Umbilical cord (tissue), 2 donors: ENCODE results near the gene CNTLN. TPM values are rescaled to one million over a fixed set of nuclear protein-coding genes. Genes with fewer than 3 reads are reported as not detected.
"Not testable (repeated sequence)": the region's sequence is repeated elsewhere in the genome, so short reads cannot be mapped to it uniquely, and the experiment has no call there.

Source experiments
- DNase-seq: peaks from one replicate; pipeline ENCODE4 v3.0.0-alpha.2; 2015; ENCODE audit warnings: low spot score
- total RNA-seq: library from RNA; depleted of rRNA; stranded (reverse); fragments of >200 nt; gene quantifications from one replicate; pipeline ENCODE4 v1.2.3, GENCODE V29; 2014; ENCODE audit warnings: low replicate concordance; ENCODE audit not compliant: insufficient read depth

CNTLN gene
- total RNA-seq, 1 donor from 2014 or later: 80.2 TPM

DNA sequence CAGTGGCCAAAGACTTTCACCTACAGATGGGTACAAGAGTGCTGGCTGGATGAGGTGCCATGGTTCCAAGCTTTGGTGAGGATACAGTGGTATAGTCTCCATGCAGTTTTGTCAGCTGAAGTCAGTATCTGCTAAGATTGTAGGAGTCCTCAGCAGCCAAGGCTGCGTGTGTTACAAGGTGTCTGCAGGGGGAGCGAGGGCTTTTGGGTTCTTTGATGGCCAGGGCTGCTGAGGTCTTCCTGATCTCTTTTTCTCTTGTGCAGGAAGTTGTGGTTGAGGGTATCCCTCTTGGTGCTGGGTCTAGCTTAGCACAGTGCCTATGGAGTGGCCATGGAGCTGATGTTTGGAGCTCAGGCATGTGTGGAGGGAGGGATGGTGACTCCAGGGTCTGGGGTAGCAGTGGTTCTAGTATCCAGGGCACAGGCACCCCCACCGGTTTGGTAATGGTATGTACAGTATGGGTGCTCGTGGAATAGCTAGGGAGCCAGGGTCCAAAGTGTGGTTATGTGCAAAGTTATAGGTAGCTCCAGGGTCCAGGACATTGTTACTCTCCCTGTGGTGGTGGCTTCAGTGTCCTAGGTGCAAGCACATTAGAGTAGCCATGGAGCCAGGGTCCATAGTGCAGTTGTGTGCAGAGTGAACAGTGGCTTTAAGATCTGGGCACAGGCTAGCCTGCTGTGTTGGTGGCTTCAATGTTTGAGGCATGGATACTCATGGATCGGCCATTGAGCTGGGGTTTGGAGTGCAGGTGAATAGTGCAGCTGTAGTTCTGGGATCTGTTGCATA, 36.7 kb downstream of the CNTLN start:
- no peak for DNase-seq

DNA sequence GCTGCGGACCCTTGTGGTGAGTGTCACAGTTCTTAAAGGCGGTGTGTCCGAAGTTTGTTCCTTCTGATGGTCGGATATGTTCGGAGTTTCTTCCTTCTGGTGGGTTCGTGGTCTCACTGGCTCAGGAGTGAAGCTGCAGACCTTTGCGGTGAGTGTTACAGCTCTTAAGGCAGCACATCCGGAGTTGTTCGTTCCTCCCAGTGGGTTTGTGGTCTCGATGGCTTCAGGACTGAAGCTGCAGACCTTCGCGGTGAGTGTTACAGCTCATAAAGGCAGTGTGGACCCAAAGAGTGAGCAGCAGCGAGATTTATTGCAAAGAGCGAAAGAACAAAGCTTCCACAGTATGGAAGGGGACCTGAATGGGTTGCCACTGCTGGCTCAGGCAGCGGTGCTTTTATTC, 42.7 kb downstream of the CNTLN start:
- DNase-seq: not testable (repeated sequence)

DNA sequence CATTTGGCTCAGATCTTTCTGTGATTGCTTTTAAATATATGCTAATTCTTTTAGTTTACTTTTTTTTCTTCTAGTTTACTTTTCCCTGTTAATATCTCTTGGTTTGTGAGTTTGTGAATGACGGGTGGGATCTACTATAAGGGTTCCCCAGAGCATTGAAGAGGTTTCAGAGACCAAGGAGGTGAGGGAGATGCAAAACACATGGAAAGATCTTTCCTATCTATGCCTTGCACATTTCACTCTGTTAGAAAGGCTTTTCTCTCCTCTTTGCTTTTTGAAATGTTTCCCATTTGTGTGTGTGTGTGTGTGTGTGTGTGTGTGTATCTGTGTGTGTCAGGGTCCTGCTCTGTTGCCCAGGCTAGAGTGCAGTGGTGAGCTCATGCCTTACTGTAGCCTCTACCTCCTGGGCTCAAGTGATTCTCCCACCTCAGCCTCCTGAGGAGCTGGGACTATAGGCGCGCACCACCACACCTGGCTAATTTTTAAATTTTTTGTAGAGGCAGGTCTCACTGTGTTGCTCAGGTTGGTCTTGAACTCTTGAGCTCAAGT, 50.7 kb downstream of the CNTLN start:
- DNase-seq: no peak

DNA sequence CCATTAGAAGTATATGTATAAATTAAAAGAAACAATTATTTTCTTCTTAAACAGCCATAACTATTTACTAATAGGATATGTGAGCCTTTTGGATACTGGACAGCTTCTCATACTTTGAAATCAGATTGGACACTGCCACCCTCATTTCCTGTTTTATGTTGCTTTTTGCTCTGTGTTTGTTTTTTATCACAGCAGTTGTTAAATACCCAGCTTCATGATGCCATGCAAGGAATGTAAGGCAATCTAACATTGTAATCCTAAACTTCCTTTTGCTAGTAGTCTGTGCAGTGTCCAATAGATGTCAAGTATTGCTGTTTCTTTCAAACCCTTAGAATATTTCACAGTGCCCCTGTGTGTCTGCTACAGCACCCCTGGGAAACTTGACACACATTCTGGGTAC, 56.2 kb downstream of the CNTLN start:
- peak; percentile 64 for DNase-seq

DNA sequence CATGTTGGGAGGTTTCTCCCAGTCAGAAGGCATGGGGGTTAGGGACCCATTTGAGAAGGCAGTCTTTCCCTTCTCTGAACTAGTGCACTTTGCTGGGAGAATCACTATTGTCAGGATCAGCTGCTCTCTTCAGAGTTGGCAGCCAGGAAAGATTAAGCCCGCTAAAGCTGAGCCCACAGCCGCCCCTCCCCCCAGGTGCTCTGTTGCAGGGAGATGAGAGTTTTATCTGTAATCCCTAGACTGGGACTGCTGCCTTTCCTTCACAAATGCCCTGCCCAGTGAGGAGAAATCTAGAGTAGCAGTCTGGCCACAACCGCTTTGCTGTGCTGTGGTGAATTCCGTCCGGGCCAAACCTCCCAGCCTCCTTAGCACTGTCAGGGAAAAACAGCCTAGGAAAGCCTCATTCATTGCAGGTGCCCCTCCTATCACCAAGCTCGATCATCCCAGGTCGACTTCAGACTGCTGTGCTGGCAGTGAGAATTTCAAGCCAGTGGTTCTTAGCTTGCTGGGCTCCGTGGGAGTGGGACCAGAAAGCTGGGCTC, 69.8 kb downstream of the CNTLN start:
- peak; percentile 61 for DNase-seq

DNA sequence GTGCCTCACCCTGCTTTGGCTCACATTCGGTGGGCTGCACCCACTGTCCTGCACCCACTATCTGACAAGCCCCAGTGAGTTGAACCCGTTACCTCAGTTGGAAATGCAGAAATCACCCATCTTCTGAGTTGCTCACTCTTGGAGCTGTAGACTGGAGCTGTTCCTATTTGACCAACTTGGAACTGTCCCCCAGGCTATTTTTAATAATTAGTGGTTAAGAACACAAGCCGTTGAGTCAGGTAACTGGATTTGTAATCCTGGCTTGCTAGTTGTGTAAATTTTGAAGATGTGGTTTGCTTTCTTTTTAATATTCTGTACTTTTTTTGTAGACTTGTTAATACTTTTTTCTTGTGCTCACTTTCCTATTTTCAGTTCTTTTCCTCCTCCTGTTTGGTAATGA, 81.2 kb downstream of the CNTLN start:
- no peak for DNase-seq

DNA sequence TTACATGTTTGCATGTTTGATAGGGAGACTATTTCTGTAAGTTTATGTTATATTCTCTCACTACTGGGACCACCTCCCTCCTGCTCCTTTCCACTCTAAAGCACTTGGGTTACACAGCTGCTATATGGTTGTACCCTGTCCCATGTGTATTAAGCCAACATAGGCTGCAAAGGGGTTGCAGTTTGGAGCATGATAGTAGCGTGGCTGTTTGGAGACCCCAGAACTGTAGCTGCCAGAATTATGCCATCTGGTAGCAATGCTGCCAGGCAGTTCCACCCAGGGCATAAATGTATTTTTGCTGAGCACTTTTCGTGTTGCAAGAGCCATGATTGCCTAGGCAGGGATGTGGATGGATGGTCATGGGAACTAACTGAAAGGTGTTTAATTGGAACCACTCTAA, 81.8 kb downstream of the CNTLN start:
- DNase-seq: no peak

DNA sequence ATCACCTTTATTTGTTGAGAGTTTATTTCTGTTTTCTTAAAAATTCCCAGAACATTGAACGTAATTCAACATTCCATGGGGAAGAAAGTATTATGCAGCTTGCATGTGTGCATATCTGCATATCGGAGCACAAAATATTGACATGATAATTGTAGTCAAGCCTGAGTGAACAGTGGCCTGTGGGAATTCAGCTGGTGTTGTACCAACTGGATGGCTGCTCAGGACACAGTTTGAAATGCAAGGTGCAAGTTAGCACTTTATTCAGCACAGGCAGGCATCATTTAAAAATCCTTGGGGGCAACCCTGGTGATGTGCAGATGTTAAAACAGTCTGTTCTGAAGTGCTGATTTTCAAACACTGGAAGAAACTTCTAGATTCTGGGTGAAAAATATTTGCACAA, 82.4 kb downstream of the CNTLN start:
- DNase-seq: no peak

DNA sequence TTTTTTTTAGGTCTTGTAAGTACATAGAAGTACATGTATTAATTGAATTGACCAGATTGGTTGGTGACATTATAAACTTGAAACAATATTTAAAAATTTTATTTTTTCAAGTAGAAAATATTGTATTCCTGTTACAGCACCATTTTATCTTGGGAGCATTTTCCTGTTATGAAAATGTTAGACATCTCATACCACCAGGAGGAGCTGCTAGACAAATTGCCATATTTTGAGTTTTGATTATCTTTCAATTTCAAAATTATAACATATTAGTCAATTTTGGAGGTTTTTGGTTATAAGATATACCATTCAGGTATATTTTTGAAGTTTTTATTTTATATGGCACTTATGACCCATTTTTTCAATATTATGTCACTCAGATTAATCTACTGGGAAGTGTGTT, 84.4 kb downstream of the CNTLN start:
- no peak for DNase-seq

DNA sequence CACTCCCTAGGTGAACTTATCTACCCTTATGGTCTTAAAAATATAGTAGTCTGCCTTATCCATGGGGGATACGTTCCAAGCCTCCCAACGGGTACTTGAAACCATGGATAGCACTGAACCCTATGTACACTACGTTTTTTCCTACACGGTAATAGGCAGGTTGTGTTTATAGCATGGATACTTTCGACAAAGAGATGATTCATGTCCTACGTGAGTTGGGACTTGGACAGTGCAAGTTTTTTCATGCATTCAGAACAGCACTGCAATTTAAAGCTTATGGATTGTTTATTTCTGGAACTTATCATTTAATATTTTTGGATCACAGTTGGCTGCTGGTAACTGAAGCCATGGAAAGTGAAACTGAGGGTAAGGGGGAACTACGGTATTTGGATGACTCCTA, 88.1 kb downstream of the CNTLN start:
- DNase-seq: no peak

DNA sequence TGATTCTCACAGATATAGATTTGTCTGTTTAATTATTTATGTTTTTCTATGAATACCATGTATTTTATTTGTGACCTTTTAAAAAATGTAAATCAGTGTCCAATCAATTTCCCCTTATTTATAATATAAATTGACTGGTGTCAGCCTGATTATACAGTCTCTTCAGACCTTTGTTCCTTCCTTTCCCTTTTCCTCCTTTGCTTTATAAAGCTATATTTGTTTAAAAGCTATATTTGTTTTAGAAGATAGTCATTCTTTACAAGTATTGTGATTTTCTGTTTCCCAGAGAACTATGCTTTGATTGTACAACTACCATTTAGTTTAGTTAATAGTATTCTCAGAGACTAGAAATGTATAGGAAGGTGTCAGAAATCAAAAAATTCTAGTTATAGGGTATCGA, 90.6 kb downstream of the CNTLN start:
- no peak for DNase-seq

DNA sequence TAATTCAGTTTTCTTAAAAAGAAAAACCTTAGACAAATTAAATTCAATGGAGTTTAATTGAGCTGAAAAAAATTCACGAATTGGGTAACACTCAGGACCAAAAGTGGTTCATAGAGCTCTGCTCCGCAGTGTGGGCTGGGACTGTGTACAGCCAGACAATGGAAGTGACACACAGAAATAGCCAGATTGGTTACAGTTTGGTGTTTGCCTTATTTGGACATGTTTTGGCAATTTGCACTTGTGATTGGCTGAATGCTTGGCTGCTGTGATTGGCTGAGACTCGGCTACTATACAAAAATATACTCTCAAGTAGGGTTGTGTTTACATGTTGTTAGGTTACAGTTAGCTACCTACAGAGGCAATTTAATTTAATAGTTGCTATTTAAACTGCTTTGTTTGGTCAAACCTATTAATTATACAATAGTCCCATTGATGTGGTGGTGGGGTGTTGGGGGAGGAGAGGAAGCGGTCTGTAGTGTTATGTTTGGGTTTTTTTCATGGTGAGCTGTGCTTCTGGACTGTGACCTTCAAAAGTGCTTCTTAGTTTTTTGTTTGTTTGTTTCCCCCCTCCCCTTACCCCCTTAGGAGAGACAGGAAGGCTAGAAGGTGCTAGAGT, 95.2 kb downstream of the CNTLN start:
- DNase-seq: no peak

DNA sequence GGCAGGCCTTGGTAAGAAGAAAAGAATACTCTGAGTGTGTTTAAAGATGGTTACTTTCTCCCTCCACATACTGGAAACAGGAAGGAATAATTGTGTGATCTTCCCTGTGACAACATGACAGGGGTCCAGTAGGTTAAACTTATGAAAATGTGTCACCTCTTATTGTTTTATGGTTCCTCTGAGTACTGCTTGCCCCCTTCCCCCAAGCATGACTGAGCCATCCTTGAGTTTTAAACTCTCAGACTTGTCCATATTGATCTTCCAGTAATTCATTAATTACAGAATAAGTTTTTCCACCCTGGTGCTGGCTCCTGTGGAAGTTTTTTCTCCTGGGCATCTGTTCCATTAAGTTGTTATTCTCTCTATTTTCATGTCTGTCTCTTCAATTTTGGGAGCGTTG, 95.8 kb downstream of the CNTLN start:
- no peak for DNase-seq

DNA sequence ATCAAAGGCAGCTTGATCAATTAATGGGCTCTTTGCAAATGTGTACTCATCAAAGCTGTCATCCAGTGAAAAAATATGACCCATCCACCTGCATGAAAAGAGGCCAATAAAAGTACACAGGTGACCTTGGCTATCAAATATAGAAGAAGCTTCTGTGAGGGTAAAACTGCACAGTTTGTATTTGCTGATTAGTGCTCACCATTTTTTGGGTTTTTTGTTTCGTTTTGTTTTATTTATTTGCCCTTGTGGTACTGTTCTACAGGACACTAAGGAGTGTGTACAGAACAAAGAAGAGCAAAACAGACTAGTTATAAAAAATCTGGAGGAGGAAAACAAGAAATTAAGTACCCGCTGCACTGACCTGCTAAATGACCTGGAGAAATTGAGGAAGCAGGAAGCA, 101.3 kb downstream of the CNTLN start:
- DNase-seq: no peak

DNA sequence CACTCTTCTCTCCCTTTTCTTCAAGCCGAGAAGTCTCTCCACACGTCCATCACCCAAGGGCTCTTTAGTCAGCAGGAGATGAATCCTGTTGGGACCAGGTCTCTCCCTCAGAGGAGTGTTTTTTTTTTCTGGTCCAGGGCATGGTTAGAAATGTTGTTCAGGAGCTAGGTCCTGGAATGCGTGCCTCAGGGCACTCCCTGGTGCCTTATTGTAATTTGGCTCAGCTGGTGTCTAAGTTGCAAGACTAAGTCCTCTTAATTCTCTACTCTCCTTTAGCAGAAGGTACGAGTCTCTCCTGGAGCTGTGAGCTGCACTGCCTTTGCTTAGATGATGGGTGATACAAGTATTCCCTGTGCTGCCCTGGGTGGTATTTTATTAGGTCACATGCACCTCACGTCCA, 111.9 kb downstream of the CNTLN start:
- DNase-seq: no peak

DNA sequence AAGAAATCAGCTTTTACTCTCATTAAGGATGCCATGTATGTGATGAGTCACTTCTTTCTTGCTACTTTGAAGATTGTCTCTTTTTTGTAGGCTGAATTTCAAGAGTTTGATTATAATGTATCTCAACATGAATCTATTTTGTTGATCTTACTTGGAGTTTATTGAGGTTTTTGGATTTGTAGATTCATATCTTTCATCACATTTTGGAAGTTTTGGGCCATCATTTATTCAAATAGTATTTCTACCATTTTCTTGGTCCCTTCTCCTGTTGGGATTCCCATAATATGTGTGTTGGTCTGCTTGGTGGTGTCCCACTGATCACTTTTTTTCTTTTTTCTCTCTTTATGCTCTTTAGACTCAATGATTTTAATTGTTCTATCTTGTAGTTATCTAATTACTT, 116.3 kb downstream of the CNTLN start:
- DNase-seq: no peak

DNA sequence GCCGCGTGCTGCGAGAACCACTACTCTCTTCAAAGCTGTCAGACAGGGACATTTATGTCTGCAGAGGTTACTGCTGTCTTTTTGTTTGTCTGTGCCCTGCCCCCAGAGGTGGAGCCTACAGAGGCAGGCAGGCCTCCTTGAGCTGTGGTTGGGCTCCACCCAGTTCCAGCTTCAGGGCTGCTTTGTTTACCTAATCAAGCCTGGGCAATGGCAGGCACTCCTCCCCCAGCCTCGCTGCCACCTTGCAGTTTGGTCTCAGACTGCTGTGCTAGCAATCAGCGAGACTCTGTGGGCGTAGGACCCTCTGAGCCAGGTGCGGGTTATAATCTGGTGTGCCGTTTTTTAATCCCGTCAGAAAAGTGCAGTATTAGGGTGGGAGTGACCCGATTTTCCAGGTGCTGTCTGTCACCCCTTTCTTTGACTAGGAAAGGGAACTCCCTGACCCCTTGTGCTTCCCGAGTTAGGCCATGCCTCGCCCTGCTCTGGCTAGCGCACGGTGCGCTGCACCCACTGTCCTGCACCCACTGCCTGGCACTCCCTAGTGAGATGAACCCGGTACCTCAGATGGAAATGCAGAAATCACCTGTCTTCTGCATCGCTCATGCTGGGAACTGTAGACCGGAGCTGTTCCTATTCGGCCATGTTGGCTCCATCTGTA, 133.8 kb downstream of the CNTLN start:
- DNase-seq: not testable (repeated sequence)

DNA sequence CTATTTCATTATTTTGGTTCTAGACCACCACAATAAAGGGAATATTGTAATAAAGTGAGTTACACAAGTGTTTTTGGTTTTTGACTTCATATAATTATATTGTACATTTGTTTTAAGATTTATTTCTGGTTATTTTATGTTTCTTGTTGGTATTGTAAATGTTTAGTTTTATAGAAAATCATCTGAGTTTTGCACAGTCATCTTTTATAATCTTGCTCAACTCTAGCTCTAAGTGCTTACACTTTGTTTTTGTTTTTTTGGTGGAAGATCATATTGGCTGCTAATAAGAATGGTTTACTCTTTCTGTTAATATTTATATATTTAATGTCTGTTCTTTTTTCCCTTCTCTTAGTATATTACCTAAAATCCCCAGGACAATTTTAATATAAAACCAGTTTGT, 135.0 kb downstream of the CNTLN start:
- no peak for DNase-seq

DNA sequence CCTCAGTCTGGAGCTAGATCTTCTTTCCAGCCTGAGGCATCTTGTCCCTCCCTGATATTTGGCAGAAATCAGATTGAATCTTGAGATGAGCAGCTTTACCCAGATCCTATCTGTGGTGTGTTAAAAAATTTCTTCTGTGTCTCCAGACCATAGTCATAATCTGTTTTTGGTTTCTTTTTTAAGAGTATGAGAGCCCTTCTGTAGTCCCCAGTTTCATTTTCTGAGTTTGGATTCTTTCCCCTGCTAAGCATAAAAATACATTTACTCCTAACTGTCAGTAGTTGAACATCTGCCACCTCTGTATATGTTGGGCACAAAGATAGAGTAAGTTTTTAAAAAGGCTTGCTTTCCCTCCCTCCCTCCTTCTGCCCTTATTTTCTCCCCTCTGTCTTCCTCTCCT, 137.7 kb downstream of the CNTLN start:
- peak; percentile 8 for DNase-seq

DNA sequence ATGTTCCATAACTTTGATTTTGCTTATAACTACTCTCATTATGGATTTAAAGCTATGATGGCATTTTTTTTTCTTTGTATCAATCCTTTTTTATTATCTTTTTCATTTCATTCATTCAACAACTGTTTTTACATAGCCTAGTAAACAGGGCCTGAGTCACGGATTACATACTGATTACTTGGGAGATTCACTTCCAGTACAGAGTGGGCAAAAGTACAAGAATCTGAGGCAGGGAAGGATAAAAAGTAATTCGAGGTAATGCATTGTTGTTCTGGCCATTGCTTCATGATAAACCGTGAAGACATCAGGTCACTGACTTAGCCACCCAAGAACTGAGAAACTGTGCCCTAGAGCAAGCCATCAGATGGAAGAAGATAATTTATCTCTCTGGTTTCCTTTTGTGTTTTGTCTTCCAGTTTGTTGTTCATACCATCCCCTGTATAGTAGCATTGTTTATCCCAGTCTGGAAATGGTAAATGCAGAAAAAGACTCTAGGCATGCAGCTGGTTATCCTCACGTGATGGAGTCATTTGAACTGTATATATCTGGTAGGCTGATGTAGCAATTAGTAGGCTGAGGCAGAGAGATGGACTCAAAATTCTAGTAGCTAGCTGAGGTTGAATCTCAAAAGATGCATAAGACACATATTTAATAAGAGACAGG, 145.6 kb downstream of the CNTLN start:
- no peak for DNase-seq

DNA sequence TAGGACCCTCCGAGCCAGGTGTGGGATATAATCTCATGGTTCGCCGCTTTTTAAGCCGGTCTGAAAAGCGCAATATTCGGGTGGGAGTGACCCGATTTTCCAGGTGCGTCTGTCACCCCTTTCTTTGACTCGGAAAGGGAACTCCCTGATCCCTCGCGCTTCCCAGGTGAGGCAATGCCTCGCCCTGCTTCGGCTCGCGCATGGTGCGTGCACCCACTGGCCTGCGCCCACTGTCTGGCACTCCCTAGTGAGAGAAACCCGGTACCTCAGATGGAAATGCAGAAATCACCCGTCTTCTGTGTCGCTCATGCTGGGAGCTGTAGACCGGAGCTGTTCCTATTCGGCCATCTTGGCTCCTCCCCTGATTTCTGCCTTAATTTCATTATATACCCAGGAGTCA, 155.8 kb downstream of the CNTLN start:
- DNase-seq: not testable (repeated sequence)

DNA sequence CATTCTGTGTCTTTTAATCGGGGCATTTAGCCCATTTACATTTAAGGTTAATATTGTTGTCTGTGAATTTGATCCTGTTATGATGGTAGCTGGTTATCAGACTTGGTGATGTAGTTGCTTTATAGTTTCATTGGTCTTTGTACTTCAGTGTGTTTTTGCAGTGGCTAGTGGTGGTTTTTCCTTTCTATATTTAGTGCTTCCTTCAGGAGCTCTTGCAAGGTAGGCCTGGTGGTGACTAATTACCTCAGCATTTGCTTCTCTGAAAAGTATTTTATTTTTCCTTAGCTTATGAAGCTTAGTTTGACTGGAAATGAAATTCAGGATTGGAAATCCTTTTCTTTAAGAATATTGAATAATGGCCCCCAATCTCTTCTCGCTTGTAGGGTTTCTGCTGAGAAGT, 156.9 kb downstream of the CNTLN start:
- DNase-seq: no peak
